NCI-H524 (cell line): ENCODE results near the gene WSCD1.

Experiments used
- DNase-seq, 2 experiments: peaks; one replicate each; lab custom pipeline; 2025; lab: John Stamatoyannopoulos, UW

WSCD1 gene

GRCh38 chr17:6069539-6070429, at the start of gene WSCD1:
TSS of gene WSCD1 (plus strand) at chr17:6070379. CDS start at chr17:6080659, 10,280 bp downstream.
- peak in 1 of 2 experiments; percentile 31 for DNase-seq

- no peak for DNase-seq
These were observed 49.2 kb upstream of the WSCD1 start for GRCh38 chr17:6021011-6021400.

- no peak for DNase-seq
These were observed 48.6 kb upstream of the WSCD1 start for GRCh38 chr17:6021627-6022026.

GRCh38 chr17:6023036-6023831, 46.9 kb upstream of the WSCD1 start:
- no peak for DNase-seq

- DNase-seq, result no peak
These were observed 45.6 kb upstream of the WSCD1 start for GRCh38 chr17:6024576-6024975.

GRCh38 chr17:6027342-6028024, 42.7 kb upstream of the WSCD1 start:
- DNase-seq, result no peak

- no peak for DNase-seq
These were observed 41.9 kb upstream of the WSCD1 start for GRCh38 chr17:6028294-6028693.

GRCh38 chr17:6035801-6036394, 34.3 kb upstream of the WSCD1 start:
- peak in 1 of 2 experiments; percentile 37 for DNase-seq

GRCh38 chr17:6040504-6040903, 29.7 kb upstream of the WSCD1 start:
- DNase-seq, result no peak

GRCh38 chr17:6041246-6041645, 28.9 kb upstream of the WSCD1 start:
- DNase-seq, result peak; percentile 81 to 92

GRCh38 chr17:6043405-6043804, 26.8 kb upstream of the WSCD1 start:
- DNase-seq, result no peak

GRCh38 chr17:6044261-6044660, 25.9 kb upstream of the WSCD1 start:
- no peak for DNase-seq

- DNase-seq, result no peak
These were observed 24.4 kb upstream of the WSCD1 start for GRCh38 chr17:6045621-6046357.

- no peak for DNase-seq
These were observed 23.7 kb upstream of the WSCD1 start for GRCh38 chr17:6046431-6046830.

GRCh38 chr17:6046931-6047330, 23.2 kb upstream of the WSCD1 start:
- DNase-seq, result no peak

GRCh38 chr17:6047966-6048365, 22.2 kb upstream of the WSCD1 start:
- DNase-seq, result no peak

- no peak for DNase-seq
These were observed 21.7 kb upstream of the WSCD1 start for GRCh38 chr17:6048486-6048885.

- no peak for DNase-seq
These were observed 17.3 kb upstream of the WSCD1 start for GRCh38 chr17:6052926-6053325.

GRCh38 chr17:6054372-6054771, 15.8 kb upstream of the WSCD1 start:
- no peak for DNase-seq

- no peak for DNase-seq
These were observed 14.1 kb upstream of the WSCD1 start for GRCh38 chr17:6056104-6056503.

GRCh38 chr17:6057562-6057961, 12.6 kb upstream of the WSCD1 start:
- no peak for DNase-seq
